HG03354 (cell line): ENCODE measurements around the gene OTUD3.
"Not testable (repeated sequence)": the region's sequence is repeated elsewhere in the genome, so short reads cannot be mapped to it uniquely, and the experiment has no call there.

Experiments used
- ATAC-seq: cut with Tn5 transposase; IDR thresholded peaks from one replicate; pipeline ENCODE4 v1.9.1; 2021; ENCODE audit warnings: mild to moderate bottlenecking; ENCODE audit not compliant: unreplicated experiment, poor library complexity, severe bottlenecking

OTUD3 gene, protein sequence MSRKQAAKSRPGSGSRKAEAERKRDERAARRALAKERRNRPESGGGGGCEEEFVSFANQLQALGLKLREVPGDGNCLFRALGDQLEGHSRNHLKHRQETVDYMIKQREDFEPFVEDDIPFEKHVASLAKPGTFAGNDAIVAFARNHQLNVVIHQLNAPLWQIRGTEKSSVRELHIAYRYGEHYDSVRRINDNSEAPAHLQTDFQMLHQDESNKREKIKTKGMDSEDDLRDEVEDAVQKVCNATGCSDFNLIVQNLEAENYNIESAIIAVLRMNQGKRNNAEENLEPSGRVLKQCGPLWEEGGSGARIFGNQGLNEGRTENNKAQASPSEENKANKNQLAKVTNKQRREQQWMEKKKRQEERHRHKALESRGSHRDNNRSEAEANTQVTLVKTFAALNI

DNA sequence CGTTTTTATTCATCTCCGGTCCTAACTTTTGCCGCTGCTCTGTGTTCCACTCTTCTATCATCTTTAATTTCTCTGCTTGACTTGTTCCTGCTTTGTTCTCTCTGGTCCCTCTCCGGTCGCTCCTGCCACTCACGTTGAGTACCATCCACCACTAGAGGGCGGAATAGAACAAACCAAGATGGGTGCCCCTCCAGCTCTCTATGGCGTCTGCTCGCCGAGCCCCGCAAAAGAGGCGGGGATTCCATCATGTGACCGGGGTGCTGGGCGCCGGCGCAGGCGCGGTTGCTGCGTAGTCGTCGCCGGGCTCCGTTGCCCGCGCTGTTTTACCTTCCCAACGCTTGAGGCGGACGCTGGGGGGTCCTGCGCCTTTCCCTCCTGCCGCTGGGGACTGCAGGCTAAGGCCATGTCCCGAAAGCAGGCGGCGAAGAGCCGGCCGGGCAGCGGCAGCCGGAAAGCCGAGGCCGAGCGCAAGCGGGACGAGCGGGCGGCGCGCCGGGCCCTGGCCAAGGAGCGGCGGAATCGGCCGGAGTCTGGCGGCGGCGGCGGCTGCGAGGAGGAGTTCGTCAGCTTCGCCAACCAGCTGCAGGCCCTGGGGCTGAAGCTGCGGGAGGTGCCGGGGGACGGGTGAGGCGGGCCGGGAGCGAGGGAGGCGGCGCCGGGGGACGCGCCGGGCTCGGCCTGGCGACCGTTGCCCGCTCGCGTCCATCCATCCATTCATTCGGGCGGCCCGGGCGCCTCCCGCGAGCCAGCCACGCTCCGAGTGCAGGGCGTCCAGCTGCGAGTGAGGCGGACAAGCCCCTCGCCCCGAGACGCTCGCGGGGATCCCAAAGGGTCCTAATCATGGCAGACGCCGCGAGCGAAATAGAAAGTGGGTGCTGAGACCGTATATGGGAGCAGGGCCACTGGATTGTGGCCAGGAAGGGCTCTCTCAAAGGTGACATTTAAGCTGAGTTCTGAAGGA lies at the start of gene OTUD3:
OTUD3 (plus strand) TSS at position 285 of the 961 bp plus-strand sequence; CDS start at position 404, 119 bp downstream.
- ATAC-seq = peak; percentile 95

DNA sequence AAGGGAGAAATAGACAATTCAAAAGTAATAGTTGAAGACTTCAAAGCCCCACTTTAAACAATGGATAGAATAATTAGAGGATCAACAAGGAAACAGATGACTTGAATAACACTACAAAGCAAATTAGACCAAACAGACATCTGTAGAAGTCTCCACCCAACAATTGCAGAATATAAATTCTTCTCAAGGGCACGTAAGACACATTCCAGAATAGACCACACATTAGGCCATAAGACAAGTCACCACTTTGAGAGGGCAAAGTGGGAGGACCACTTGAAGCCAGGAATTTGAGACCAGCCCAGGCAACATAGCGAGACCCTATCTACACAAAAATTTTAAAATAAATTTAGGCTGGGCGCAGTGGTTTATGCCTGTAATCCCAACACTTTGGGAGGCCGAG lies 46.6 kb upstream of the OTUD3 start:
- ATAC-seq = no peak

DNA sequence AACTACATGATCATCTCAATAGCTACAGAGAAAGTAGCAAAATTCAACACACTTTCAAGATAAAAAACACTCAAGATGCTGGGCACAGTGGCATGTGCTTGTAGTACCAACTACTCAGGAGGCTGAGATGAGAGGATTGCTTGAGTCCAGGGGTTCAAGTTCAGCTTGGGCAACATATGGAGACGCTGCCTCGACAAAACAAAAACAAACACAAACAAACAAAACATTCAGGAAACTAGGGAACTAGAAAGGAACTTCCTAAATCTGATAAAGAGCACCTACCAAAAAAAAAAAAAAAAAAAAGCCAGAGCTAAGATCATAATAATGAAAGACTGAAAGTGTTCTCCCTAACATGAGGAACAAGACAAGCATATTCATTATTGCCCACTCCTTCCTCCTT lies 44.3 kb upstream of the OTUD3 start:
- ATAC-seq = no peak

DNA sequence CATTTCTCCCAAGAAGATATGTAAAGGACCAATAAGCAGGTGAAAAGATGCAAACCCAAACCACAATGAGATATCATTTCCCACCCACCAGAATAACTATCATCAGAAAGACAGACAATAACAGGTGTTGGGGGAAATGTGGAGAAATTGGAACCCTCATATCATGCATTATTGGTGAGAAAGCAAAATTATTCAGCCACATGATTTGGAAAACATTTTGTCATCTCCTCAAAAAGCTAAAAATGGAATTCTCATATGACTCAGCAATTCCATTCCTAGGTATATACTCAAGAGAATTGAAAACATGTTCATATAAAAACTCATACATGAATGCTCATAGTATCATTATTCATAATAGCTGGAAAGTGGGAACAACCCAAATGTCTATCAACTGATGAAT lies 42.0 kb upstream of the OTUD3 start:
- no peak for ATAC-seq

DNA sequence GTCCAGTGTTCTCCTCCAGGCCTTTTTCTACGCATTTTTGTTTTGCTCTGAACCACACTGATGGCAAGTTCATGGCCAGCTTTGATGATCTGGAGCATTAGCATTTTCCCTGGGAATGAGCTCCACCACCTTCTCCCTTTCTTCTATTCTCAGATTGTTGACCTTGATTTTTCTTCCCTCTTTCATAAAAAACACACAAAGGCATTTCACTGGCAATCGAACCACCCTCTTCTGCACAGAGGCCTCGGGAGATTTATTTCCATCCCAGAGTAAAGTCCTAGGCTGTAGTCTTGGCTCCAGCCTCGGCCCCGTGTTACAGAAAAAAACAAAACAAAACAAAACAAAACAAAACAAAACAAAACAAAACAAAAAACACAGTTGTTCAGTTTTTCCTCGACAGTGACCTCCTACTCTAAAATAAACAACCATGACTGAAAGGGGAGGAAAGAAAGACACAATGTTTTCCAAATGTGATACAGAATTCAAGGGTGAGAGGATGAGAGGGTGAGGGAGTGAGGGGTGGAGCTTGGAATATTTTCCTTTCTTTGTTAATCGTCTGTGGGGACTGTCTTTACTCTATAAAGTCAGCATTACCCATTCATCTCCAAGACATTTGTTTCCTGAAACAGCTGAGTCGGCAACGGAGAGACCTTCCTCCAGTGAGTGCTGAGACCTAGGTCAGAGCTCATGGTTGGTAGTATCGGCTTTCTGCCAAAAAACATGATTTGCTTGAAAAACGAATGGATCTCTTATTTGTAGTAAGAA lies 37.3 kb upstream of the OTUD3 start:
- ATAC-seq = no peak

DNA sequence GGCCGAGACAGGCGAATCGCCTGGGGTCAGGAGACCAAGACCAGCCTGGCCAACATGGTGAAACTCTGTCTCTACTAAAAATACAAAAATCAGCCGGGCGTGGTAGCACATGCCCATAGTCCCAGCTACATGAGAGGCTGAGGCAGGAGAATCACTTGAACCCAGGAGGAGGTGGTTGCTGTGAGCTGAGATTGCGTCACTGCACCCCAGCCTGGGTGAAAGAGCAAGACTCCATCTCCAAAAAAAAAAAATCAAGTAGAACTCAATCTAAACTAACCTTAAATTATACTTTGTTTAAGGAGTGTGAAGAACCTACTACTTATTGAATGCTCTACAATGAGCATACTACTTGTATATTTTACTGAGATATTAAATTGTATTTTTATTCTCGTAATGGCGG lies 36.6 kb upstream of the OTUD3 start:
- ATAC-seq = no peak

DNA sequence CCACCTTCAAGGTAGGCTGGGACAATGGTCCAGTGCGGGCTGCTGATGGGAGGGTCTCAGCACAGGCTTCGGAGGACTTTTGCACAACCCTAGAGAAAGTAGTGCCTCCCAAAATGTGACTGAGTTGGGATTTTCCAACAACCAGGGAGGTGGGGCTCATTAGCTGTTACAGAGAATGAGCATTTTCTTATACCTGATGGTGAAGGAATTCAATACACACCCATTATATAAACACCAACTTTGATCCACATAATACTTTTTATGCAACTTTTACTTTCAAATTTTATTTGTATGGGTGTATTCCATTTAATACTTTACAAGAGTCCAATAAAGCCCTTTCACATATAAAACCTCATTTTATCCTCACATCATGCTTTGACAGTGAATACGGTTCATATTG lies 35.9 kb upstream of the OTUD3 start:
- no peak for ATAC-seq

DNA sequence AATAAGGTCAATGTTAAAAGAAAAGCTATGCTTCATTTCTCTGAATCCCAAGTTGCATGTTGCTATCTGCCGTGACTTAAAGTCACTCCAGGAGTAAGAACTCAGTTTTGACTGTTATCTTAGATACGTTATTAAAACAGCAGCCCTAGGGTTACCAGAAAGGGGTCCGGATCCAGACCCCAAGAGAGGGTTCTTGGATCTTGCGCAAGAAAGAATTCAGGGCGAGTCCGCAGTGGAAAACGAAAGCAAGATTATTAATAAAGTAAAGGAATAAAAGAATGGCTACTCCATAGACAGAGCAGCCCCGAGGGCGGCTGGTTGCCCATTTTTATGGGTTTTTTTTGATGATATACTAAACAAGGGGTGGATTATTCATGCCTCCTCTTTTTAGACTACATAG lies 34.9 kb upstream of the OTUD3 start:
- not testable (repeated sequence) for ATAC-seq

DNA sequence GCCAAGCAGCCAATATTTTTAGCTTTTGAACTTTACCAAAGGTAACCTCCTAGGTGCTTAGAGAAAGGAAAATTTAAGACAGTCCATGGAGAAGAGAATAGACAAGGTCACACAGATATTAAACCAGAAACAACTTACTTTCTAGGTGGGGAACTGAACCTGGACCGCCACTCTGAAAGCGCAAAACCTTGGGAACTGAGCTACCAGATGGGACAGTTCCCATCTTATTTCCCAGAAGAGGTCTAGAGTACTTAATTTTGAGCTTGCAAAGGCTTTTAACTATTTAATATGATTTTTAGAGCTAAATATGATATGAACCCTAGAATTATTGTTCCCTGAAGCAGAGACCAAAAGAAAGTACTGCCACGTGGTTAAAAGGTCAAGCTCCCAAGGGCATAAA lies 32.9 kb upstream of the OTUD3 start:
- not testable (repeated sequence) for ATAC-seq

DNA sequence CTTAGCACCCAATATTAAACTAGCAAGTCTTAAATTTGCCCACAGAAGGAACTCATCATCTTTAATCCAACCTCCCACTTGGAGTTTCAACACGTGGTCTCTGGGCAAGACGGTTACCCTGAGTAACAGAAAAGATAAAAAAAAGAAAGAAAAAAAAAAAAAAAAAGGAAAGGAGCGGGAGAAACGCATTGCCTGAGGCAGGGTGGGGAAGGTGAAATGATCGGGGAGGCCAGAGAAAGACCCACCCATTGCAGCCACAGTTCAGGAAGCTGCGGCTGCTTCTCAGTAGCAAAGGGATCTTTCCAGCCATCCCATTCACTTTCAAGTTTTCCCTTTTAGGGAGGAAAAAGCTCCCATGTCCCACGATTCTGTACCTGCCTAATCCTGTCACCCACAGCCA lies 32.0 kb upstream of the OTUD3 start:
- no peak for ATAC-seq

DNA sequence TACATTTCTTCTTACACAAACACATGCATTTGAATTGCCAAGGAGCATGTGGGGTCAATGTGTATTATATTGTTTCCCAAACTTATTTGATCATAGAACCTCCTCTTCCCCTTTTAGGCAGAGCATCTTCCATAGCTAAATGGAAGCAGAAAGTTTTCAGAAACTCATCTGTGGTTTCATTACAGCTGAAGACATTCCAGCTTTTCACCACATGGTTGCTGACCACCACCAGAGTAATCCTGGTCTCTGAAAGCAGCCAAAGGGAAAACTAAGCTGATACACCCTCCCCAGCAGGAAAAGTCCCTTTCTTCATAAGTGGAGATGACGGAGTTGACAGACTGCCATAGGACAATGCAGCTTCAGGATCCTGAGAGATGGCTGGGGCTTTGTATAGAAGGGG lies 30.2 kb upstream of the OTUD3 start:
- no peak for ATAC-seq

DNA sequence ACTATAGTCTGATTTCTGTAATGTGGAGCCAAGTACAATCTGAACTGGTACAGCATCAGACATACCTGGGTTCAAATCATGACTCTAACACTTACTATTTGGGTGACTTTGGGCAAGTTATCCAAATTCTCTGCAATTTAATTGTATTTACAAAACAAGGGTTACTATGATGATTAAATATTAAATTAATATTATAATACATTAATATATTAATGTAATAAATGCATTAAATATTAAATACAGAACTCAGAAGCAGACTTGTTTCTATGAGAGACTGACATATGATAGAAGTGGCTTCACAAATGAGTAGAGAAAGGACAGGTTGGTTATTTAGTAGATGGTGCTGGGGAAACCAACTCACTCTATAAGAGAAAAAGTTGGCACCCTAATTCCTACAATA lies 27.3 kb upstream of the OTUD3 start:
- ATAC-seq = no peak

DNA sequence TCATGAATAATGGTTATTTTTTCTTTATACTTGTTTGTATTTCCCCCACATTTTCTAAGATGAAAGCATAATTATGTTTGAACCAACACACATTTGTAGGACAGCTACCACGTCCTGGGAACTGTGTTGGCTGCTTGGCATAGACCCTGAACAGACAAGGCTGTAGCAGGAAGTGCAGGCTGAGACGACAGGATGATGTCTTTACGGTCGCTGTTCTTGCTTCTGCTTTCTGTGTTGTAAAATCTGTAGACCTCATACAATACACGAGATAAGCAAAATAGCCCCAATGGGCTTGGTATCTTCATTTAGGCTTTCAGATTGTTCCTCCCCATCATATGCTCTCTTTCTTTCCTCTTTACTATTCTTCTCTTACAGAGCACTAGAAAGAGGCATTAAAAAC lies 23.3 kb upstream of the OTUD3 start:
- ATAC-seq = no peak

DNA sequence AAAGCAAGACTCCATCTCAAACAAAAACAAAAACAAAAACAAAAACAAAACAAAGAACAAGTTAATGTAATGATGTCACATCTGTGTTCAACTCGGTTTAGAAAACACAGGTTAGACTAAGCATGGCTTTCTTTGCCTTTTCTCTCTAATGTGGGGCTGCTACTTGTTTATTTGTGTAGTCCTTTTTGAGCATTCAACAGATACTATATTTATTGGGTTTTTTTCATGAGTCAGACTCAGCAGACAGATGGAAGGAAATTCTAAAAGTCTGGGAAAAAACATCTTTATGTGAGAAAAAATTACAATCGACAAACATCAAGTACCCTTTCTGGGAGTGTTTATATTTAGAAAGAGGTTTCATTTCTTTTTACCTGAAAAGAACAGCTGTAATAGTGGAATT lies 22.3 kb upstream of the OTUD3 start:
- ATAC-seq = no peak

DNA sequence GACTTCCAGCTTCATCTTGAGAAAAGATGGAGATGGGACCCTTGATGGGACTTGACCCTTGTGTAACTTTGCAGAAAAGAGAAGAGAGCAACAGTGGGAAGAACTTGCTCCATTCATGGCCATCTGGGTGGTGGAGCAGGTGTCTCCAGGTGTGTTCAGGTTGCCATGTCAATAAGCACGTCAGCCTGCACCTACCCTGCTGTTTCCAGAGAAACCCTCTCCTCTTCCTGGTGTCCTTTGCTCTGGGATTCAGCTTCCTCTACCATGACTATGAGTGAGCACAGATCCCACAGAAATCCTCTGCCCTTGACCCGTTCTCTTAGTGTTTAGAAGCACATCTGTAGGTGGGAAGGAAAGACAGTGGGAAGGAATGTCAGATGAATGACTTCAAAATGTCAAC lies 21.8 kb upstream of the OTUD3 start:
- ATAC-seq = no peak

DNA sequence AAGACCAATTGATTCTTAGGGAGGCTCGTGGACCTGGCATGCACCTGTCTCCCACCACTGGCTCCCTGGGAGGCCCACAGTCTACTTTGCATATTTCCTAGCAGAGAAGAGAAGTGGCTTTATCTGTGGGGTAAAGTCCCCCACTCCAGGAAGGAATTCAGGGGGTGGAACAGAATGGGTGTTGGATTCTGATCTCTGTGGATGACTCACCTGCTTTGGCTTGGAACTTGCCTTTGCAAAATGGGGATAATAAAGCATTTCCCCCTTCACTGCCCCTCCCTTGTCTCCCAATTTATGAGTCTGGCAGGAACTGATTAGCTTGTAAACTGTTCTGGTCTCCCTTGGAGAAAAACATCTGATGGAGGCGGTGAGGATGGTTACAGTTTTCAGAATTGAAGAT lies 21.2 kb upstream of the OTUD3 start:
- no peak for ATAC-seq

DNA sequence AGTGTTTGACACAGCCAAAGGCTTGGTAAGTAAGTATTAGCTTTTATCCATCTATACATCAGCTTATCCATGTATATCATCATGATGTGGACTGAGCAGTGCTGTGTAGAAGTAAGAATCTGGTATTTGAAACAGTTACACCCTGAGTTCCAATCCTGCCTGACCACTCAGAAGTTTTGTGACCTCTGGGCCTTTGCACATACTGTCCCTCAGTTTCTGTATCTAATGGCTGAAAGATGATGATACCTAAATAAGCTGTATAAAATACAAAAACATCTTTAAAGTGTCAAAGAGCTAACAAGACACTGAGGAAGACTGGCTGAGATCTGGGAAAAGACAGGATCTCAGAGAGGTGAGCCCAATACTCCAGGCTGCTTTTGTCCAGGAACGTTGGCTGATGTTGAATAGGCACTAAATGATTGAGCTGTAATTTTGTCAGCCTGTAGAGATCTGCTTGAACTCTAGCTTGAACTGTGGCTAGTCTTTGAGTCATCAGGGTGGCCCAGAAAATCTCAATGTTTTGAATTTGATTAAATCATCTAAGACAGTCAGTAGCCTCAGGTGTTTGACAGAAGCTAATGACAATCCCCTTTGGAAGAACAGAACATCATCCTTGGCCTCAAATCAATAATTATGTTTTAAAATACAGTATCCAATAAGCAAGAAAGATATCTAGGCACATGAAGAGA lies 20.2 kb upstream of the OTUD3 start:
- no peak for ATAC-seq

DNA sequence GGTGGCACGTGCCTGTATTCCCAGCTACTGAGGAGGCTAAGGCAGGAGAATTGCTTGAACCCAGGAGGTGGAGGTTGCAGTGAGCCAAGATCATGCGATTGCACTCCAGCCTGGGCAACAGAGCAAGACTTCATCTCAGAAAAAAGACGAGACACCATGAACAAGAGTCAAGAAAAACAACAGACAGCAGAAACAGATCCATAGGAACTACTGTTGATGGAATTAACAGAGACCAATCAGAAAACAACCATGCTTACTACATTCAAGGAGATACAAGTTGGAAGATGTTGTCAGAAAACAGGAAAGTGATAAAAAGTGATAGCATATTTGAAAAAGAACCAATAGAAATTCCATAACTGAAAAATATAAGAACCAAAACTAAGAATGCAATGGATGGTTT lies 19.3 kb upstream of the OTUD3 start:
- no peak for ATAC-seq

DNA sequence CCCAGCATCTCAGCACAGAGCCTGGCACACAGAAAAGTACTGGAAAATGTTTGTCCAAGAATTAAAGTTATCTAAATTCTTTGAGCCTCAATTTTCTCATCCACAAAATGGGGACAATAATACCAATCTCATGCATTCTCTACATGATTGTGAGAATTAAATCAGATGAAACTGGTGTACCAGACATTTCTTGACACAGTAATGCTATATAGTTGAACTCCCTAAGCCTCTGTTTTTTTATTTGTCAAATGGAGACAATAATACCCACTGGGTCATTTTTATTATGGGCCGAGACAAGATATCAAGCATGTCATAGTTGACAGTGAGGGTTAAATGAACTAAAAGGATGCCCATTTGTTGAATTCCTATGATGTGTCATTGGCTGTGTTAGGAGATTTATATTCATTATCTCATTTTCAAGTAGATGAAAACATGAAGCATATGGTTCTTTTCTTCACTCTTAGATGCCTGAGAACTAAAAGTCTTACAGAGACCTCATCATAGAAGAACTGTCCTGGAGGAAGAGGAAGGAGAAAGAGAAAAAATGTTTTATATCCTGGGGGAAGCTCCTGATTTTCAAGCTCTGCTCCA lies 17.5 kb upstream of the OTUD3 start:
- no peak for ATAC-seq
